HEK293T (cell line): Measurements from ENCODE around the gene CDH16.

ENCODE experiments used
- CTBP1 ChIP-seq: fragments of 450-650 bp; IDR thresholded peaks from 2 replicates; pipeline ENCODE4 v1.6.1; 2016; ENCODE audit warnings: borderline replicate concordance
- ELF4 ChIP-seq: fragments of 450-650 bp; IDR thresholded peaks from 2 replicates; pipeline ENCODE4 v1.6.1; 2017; ENCODE audit warnings: antibody characterized with exemption
- FOXA1 ChIP-seq: fragments of 450-650 bp; IDR thresholded peaks from 2 replicates; pipeline ENCODE4 v1.6.1; 2016; ENCODE audit warnings: mild to moderate bottlenecking
- FOXK2 ChIP-seq: fragments of 450-650 bp; IDR thresholded peaks from 2 replicates; pipeline ENCODE4 v1.6.1; 2016; ENCODE audit warnings: mild to moderate bottlenecking
- FOXM1 ChIP-seq: fragments of 450-650 bp; IDR thresholded peaks from 2 replicates; pipeline ENCODE4 v1.6.1; 2017; ENCODE audit warnings: mild to moderate bottlenecking, borderline replicate concordance
- L3MBTL2 ChIP-seq: fragments of 450-650 bp; conservative IDR thresholded peaks from 2 replicates; pipeline ENCODE4 v1.6.1; 2016; ENCODE audit warnings: mild to moderate bottlenecking
- LEF1 ChIP-seq: fragments of 450-650 bp; IDR thresholded peaks from 2 replicates; pipeline ENCODE4 v1.6.1; 2017; ENCODE audit warnings: mild to moderate bottlenecking, borderline replicate concordance
- NFRKB ChIP-seq: fragments of 450-650 bp; IDR thresholded peaks from 2 replicates; pipeline ENCODE4 v1.6.1; 2016; ENCODE audit warnings: mild to moderate bottlenecking, moderate library complexity
- SP1 ChIP-seq: fragments of 450-650 bp; IDR thresholded peaks from 2 replicates; pipeline ENCODE4 v1.6.1; 2017
- SUZ12 ChIP-seq: fragments of 450-650 bp; IDR thresholded peaks from 2 replicates; pipeline ENCODE4 v1.6.1; 2016; ENCODE audit warnings: mild to moderate bottlenecking

- TF ChIP-seq FOXM1 (no peak), SP1 (no peak), NFRKB (no peak), FOXK2 (no peak), FOXA1 (no peak), LEF1 (no peak), ELF4 (no peak), L3MBTL2 (no peak), SUZ12 (no peak), CTBP1 (no peak)
Measured at GRCh38 chr16:66961065-66961744, 42.5 kb upstream of the CDH16 start, which contains the start of gene CES3.
